M059J (cell line): Measurements from ENCODE around the gene PIP5K1C. TPM values are rescaled to one million over a fixed set of nuclear protein-coding genes. Genes with fewer than 3 reads are reported as not detected.
A peak's percentile ranks its signal among the peaks of the same experiment; 100 is the strongest.

Source experiments
- DNase-seq: peaks from one replicate; pipeline ENCODE4 v3.0.0-alpha.2; 2012; ENCODE audit warnings: low read depth
- total RNA-seq: library from RNA; depleted of rRNA; stranded (reverse); fragments of >200 nt; shearing (Covaris generic); gene quantifications from 2 replicates; pipeline ENCODE4 v1.2.3, GENCODE V29; 2014

The PIP5K1C gene
- total RNA-seq, 1 experiment from 2014 or later, result 15.8 TPM

DNA sequence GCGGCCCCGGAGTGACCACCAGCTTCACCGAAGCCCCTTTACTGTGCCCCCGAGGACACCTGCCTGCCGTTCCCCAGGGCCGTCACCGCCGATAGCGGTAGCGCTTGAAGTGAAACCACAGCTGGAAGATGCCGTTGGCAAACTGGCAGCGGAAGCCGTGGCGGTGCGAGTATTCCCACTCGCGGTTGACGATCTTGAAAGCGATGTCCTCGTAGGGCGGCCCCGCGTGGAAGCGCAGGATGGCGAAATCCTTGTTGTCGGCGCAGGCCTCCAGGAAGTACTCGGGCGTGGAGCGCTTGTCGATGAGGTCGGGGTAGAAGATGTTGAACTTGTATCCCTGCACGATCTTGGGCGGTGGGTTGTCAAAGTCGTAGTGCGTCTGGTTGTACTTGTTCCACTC, 88.4 kb downstream of the PIP5K1C start:
- DNase-seq, result no peak

DNA sequence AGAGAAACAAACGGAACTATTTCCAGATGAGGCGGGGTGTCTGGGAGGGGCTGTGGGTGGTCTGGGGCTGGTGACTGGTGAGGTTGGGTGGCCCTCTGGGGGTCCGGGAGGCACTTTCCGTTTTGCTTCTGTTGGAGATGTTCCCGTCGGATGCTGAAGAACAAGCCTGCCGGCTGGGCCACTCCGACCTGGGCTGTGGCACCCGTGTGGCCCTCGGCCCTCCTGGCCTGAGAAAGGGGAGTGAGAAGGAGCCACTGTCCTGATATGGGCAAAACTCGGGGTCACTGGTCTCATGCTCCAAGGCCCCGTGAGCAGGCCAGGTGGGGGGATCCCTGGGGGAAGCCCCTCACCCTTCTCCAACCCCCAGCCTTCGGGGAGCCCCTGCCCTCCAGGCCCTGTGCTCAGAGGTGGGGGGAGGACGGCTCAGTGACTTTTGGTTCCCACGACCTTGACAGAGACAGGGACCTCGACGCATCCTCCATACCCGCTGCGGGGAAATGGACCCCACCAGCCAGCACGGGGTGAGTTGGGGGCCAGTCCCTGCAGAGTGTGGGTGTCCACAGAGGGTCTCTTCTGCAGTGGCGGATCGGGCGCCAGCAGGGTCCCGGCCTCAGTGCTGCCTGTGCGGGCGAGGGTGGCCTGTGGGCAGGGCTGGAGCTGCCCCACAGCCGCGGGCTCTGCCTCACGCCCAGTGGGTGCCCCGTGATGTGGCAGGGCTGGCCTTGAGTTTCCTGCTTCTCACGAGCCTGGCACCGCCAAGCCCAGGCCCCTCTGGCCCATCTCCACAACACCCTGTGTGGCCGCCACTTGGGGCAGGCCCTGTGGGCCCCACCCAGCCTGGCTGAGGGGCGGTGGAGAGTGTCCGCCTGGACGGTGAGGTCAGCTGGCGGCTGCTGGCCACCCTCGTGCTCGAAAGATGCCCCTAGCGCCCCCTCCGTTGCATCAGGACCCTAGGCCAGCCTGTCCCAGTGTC, 89.2 kb downstream of the PIP5K1C start:
- DNase-seq, result no peak

DNA sequence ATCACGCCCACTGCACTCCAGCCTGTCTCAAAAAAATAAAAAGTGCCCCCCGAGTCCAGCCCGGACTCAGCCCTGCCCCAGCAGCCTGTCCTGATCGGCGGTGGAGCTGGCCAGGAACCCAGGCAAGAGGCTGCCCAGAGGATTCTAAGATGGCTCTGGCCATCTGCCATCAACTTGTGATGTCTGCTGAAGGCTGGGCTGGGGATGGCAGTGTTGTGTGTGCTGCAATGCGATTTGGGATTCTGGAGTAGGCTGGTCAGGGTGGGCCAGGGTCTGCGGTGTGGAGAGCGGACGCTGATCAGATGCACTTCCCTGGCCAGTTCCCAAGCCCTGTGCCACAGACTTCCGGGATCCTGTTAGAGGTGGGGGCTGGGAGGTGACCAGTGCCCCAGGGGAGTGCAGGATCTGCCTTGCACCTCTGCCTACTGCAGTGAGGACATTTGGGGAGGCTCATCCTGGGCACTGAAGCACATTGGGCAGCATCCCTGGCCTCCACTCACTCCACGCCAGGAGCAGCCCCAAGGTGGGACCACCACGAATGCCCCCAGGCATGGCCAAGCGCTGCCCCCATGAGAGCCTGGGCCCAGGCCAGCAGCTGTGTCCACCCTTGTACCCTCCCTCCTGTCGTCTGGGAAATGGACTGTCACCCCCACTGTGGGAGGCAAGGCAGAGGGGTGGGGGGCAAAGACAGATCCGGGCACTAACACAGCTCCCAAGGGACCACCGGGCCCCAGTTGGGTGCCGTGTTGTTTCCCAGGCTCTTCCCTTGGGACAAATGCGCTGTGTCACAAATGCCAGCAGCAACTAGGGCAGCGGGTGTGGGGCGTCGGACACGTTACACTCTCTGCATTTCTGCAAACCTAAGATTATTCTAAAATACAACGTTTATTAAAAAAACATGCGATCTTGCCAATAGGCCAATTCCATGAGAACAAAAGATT, 90.2 kb downstream of the PIP5K1C start:
- peak; percentile 36 for DNase-seq

DNA sequence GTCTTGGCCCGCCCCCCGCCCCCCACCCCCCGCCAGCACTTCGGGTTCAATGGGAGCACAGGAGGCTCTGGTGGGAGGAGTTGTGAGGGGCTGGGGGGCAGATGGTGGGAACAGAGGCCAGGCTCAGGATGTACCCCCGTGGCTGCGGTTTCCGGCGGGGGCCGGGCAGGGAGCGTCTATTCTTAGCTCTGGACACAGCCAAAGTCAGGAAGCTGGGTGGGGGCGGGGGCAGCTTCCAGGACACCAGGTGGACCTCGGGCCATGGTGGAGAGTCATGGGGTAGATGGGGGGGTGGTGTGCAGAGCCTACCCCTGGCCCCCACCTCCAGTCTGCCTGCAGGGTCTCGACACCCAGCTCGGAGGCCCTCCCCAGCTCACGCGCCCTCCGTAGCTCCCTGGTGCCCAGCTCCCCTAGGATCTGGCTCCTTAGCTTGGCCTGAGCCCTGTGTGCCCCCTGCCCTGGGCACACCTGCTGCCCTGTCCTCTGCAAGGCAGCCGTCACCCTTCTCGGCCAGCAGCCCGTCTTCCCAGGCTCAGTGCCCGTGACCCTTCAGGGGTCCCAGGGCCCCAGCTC, 91.4 kb downstream of the PIP5K1C start:
- DNase-seq, result no peak

DNA sequence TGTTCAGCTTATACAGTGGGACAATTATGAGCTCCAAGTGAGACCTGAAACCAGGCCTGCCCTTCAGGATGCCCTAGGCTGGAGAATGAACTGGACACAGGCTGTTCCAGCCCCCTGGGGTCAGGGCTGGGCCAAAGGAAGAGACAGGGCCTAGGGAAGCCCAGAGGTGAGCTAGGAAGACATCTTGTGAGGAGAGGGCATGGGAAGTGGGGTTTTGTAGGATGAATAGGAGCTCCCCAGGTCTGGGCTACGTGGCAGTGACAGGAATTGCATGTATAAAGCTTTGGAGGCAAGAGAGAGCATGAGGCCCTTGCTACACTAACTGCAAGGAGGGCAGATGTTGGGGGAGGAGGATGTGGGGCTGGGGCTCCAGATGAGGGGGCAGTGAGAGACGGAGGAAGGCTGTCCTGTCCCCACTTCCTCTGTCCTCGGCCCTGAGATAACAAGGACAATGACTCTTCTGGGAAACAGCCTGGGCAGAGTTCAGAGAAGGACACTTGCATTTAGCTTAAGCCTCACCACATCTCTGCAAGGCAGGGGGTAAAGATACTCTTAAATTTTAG, 92.1 kb downstream of the PIP5K1C start:
- DNase-seq, result no peak

DNA sequence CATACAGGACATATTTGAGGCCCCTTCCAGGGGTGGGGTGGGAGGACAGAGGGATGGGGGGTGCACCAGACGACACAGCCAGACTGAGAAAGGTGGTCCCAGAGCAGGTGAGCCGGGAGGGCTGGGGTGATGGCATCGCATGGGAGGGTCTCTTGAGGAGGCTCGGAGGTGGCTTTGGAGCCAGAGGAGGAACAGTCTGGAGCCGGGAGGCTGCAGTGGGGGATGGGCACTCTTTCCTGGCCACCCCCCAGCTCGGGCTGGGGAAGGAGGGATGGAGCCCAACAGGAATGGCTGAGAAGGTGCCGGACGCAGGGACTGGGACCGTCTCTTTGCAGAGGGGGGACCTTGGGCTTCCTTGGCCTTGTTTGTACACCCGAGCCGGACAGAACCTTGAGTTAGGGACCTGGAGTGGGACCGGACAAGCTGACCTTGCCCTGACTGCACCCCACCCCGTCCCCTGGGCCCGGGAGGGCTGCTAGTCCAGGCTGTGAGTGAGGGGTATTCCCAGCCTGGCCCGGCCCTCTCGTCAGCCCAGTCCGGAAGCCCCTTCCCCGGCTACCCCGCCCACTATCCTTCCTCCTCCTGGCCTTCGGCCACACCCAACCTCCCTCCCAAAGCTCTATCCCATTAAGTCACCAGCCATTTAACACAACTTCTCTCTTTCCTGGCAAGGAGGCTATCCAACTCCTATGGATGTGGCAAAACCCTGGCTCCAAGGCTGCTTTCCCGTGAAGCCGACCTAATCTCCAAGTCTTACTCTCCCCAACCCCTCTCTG, 92.8 kb downstream of the PIP5K1C start:
- DNase-seq, result peak; percentile 25

DNA sequence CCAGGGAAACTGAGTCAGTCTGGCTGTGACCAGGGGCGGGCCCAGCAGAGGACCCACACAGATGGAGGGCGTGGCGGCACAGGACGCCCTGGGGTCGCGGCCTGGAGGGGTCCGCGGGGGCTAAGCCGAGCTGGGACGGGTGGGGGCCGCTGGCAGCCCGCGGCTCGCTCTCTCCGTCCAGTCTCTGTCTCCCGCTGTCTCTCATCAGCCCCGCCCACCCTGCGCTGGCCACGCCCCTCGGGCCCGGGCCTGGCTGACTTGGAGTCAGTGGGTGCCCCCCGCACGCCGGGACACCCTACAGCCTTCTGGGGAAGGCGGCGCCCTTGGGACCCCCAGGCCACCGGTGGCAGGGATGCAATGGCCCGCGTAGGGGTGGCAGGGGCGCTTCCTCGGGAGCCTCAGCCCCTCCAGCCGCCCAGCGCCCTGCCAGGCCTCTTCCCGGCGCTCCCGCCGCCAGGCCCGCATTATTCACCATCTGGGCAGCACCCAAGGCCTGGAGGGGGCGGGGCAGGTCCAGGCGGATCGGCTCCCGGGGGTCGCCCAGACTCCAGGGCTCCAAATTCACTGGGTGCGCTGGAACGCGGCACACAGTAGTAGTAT, 93.5 kb downstream of the PIP5K1C start, which contains the start of gene TBXA2R:
TSS of gene TBXA2R (minus strand) at position 186 of the 600 bp plus-strand sequence. CDS start 6,241 bp downstream, outside the sequence.
- DNase-seq, result peak; percentile 62

DNA sequence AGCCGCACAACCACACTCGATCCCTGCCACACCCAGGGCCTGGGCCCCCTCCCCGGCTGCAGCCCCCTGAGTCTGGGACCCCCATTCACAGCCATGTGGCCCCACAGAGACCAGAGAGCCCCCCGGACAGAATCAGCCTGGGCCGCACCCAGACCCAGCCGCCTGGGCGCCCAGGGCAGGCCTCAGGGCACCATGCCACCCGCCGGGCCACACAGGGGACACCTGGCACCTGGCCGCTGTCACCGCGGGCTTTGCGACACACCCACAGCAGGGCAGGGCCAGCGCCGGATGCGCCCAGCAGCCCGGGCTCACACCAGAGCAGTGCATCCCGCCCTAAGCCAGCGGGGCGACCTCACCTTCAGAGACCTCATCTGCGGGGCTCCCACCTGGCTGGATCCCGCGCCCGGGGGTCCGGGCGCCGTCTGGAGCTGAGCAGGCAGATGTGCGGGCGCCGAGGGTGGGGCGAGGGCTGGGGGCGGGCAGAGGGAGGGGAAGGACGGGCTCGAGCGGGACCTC, 94.0 kb downstream of the PIP5K1C start:
- DNase-seq, result peak; percentile 27

DNA sequence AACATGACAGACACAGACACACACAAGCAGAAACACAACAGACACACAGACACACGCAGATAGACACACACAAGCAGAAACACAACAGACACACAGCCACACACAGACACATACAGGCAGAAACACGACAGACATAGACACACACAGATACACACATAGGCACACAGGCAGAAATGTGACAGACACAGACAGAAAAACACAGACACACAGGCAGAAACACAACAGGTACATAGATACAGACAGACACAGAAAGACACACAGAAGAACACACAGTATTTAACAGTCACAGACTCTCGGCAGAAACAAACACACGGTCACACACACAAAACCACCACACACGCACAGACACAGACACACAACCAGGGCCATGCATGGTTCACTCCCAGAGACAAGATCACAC, 94.5 kb downstream of the PIP5K1C start:
- DNase-seq, result no peak

DNA sequence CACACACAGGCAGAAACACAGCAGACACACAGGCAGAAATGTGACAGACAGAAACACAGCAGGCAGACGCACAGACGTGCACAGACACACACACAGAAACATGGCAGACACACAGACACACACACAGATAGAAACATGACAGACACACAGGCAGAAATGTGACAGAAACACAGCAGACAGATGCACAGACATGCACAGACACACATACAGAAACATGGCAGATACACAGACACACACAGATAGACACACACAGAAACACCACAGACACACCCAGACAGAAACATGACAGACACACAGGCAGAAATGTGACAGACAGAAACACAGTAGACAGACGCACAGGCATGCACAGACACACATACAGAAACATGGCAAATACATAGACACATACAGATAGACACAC, 94.9 kb downstream of the PIP5K1C start:
- no peak for DNase-seq

DNA sequence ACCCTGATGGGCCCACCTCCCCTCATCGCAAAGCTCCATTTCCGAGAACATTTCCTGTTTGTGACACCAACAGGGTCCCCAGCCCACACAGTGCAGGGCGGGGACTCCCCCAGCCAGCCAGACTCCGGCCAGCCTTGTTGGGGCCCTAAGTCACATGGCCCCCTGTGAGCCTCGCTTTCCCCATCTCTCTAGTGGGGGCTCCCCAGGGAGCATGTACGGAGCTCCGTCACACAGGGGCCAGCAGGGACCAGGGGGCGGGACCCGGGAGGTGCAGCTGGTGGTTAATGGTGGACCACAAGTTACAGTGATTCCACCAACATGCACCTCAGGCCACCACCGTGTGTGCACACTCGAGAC, 95.3 kb downstream of the PIP5K1C start:
- DNase-seq, result no peak

DNA sequence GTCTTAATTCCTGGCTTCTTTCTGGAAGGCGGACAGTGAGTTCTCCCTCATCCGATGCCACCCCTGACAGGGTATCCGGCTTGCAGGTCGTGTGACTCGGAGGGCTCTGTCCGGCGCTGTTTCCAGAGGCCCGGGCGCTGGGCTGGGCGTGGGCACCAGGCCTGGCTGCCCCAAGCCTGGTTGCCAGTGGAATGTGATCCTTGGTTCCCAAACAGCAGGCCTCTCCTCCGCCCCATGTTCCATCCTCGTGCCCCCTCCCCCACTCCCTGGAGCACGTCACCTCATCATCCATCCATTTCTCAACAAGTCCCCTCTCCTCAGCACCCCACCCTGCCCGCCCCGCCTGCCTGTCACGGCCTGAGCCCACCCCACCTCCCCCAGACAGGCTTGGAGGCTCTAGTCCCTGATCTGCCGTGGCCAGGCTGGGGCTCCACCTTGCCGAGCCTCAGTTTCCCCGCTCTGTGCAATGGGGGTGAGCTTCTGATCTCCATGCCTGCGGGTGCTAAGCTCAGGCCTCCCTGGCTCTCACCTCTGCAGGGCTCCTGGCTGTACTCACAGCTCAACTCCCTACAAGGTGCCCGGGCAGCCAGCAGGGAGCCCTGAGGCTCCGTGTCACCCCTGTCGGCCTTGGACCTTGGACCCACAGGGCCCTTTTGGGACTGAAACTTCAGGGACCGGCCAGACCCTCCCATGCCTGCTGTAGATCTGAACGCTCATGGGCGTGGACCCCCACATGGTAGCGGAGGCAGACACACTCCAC, 95.9 kb downstream of the PIP5K1C start:
- DNase-seq, result no peak

DNA sequence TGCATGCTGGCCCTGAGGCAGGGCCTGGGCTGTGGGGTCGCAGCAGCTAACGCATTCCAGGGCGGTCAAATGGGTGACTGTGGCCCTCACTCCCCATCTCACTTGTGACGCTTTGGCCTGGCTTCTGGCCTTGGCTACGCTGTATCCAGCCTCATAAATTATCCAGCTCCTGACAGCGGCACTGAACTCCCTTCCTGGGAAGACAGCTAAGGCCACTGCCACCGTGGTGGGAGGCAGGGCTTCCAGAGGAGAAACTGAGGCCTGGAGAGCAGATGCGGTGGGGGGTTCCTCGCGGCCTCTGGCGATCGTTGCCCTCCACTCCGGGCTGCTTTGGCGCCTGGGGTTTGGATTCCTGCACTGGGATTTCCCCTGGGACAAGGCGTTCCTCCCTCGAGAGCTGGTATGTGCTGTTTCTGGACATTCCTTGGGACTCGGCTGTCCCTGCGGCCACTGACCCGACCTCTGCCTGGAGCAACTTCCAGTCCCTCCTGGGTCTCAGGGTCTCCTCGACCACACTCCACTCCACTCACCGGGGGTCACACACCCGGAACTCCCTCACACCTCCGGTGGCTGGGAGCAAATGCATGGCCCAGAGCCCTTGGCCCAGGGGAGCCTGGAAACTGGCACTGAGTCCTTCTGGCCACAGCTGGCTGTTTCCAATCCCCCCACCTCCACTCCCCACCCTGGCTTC, 97.0 kb downstream of the PIP5K1C start:
- no peak for DNase-seq

DNA sequence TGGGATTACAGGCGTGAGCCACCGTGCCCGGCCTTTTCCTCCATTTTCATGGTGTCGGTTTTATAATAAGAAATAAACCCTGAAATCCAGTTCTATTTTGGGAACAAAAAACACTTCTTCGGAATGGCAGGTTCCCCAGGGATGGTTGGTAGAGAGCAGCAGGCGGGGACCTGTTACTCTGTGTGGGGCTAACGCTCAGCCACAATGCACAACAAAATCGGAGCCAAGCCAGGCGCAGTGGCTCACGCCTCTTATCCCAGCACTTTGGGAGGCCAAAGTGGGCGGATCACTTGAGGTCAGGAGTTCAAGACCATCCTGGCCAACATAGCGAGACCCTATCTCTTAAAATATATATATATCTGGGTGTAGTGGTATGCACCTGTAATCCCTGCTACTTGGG, 99.2 kb downstream of the PIP5K1C start:
- no peak for DNase-seq

DNA sequence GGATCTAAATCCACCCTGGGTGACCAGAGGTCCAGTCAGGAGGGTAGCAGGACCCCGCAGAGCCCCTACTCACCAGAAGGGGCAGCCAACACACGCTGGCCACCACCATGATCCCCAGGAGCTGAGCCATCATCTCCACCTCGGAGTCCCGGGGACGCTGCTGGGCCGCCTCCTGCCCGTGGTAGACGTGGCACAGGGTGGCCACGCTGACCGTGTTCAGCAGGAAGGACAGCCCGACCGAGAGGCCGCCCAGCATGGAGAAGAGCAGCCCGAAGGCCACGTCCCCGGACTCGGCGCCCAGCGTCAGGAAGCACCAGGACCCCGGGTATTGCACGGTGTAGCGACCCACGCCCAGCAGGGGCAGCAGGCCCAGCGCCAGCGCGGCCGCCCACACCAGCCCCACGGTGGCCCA, 100.5 kb downstream of the PIP5K1C start:
- no peak for DNase-seq

DNA sequence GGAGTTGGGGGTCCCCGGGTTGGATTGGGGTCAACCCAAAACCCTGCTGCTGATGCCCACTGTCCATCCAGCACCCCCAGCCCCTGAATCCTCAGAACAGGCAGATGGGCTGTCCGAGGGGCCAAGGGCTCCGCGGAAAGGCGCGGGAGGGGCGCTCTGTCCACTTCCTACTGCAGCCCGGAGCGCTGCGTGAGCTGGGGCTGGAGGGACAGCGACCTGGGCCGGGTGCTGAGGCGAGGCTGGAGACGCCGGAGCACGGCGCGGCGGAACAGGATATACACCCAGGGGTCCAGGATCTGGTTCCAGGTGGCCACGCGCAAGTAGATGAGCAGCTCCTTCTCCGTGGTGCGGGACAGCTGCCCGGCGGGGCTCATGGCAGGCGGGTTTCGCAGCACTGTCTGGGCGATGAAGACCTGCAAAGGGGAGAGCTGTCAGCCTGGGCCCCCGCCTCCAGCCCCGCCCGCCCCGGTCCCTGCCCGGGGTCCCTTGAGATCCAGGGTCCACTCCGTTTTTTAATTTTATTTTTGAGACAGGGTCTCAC, 104.7 kb downstream of the PIP5K1C start:
- DNase-seq, result no peak

DNA sequence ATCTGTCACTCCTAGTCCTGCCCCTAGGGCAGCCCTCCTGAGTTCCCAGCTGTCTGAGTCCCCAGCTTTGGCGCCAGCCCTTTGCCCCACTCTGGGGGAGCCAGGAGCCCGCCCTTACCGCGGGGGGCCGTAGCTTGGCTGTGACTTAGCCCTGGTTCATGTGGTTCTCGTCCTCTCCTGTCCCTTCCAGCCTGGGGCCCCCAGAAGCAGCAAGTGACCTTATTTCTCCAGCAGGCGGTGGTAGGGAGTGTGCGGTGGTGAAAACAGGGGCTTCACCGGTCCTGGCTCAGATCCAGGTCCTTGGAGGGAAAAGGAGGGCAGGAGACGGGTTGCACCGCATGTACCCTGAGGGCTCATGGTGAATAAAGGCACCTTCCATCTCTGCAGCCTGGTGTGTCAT, 107.1 kb downstream of the PIP5K1C start:
- no peak for DNase-seq

DNA sequence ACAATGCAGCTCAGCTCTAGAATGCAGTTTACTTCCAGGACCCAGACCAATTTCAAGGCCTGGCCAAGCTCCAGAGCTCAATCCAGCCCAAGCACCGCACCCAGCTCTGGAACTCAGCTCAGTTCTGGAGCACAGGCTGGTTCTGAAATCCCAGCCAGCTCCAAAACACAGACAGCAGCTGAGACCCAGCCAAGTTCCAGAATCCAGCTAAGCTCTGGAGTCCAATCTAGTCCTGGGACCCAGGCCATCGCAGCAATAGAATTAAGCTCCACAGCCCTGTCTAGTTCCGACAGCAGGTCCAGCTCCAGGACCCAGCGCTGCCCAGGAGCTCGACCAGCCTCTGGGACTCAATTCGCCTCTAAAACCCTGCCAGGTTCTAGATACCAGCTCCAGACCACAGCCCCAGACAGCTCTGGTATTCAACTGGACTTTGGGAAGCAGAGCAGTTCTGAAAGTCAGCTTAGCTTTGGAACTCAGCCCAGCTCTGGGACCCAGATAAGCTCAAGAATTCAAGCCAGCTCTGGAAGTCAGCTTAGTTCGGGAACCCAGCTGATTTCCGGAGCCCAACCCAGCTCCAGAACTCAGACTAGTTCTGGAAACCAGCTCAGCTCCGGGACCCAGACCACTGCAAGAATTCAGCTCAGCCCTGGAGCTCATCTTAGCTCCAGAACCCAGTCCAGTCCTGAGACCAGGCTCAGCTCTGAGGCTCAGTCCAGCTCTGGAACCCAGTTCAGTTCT, 108.2 kb downstream of the PIP5K1C start:
- DNase-seq, result no peak
